ENCODE data around the gene CHCT1.

The CHCT1 gene

GRCh38 chr17:60401819-60402218 is 20.5 kb upstream of the CHCT1 start:
- POLR2A ChIA-PET = no interaction called here
- H3K27ac ChIP-seq (ENCODE audit: extremely low read depth, low read depth, low read length) = no peak overlapping the region
- H3K36me3 ChIP-seq (ENCODE audit: control insufficient read depth in 2 of 2, insufficient read depth in 1 of 2, low read length in 2 of 2) = no peaks in the 10 kb centered on the region
- CTCF ChIA-PET = no interaction called here
- no peaks in the 10 kb centered on the region; the same call in 1 of the 2 replicates for H3K4me1 ChIP-seq (ENCODE audit: control insufficient read depth, insufficient read depth, low read length)
- TF ChIP-seq ZBTB6 (tag by site-specific recombination; IDR thresholded peaks at IDR 0.05) = no peak
- no peak for TF ChIP-seq GFI1B (tag by site-specific recombination; IDR thresholded peaks at IDR 0.05)
- no peak for TF ChIP-seq PRDM1 (tag by site-specific recombination; IDR thresholded peaks at IDR 0.05)
- TF ChIP-seq SALL2 (tag by site-specific recombination; IDR thresholded peaks at IDR 0.05; ENCODE audit: borderline replicate concordance) = no peak
- TF ChIP-seq ZNF514 (tag by site-specific recombination; IDR thresholded peaks at IDR 0.05) = no peak
- no peak for TF ChIP-seq GLI4 (tag by site-specific recombination; IDR thresholded peaks at IDR 0.05)
- no peak for TF ChIP-seq ZNF510 (tag by site-specific recombination; IDR thresholded peaks at IDR 0.05; ENCODE audit: insufficient replicate concordance)
- TF ChIP-seq ZBTB49 (tag by site-specific recombination; IDR thresholded peaks at IDR 0.05; ENCODE audit: low read depth) = no peak
- TF ChIP-seq ZNF248 (tag by site-specific recombination; IDR thresholded peaks at IDR 0.05) = no peak
- no peak overlapping the region for H3K4me3 ChIP-seq (ENCODE audit: low read depth, low read length)
- H3K9me3 ChIP-seq (ENCODE audit: control insufficient read depth, insufficient read depth, low read depth, low read length) = no peaks in the 10 kb centered on the region

- ChIA-PET CTCF (no interaction called here), POLR2A (no interaction called here)
- TF ChIP-seq ZNF549 (tag by site-specific recombination; IDR thresholded peaks at IDR 0.05) (no peak), ZNF221 (tag by site-specific recombination; IDR thresholded peaks at IDR 0.05; ENCODE audit: borderline replicate concordance) (no peak), HIC1 (tag by site-specific recombination; IDR thresholded peaks at IDR 0.05) (no peak), ZFP69B (tag by site-specific recombination; IDR thresholded peaks at IDR 0.05) (no peak), ZBTB17 (tag by site-specific recombination; IDR thresholded peaks at IDR 0.05) (no peak), OSR2 (tag by site-specific recombination; IDR thresholded peaks at IDR 0.05) (no peak), ZNF654 (tag by site-specific recombination; IDR thresholded peaks at IDR 0.05; ENCODE audit: low read depth) (no peak), WT1 (tag by site-specific recombination; IDR thresholded peaks at IDR 0.05) (no peak), KLF10 (tag by site-specific recombination; IDR thresholded peaks at IDR 0.05) (no peak), ZNF529 (tag by site-specific recombination; IDR thresholded peaks at IDR 0.05; ENCODE audit: insufficient replicate concordance) (no peak), EGR2 (tag by site-specific recombination; IDR thresholded peaks at IDR 0.05; ENCODE audit: low read depth) (no peak), ZBTB1 (tag by site-specific recombination; IDR thresholded peaks at IDR 0.05) (no peak), ZNF664 (tag by site-specific recombination; IDR thresholded peaks at IDR 0.05) (no peak)
- H3K36me3 ChIP-seq (ENCODE audit: control insufficient read depth in 2 of 2, insufficient read depth in 1 of 2, low read length in 2 of 2) = no peaks in the 10 kb centered on the region
- H3K4me3 ChIP-seq (ENCODE audit: low read depth, low read length) = no peak overlapping the region
- H3K9me3 ChIP-seq (ENCODE audit: control insufficient read depth, insufficient read depth, low read depth, low read length) = no peaks in the 10 kb centered on the region
- H3K27ac ChIP-seq (ENCODE audit: extremely low read depth, low read depth, low read length) = no peak overlapping the region
- H3K4me1 ChIP-seq (ENCODE audit: control insufficient read depth, insufficient read depth, low read length) = no peaks in the 10 kb centered on the region; the same call in 1 of the 2 replicates
Measured at GRCh38 chr17:60403523-60403810, 18.8 kb upstream of the CHCT1 start.
